Panc1 (cell line): ENCODE results near the gene MOB1B. TPM values are rescaled to one million over a fixed set of nuclear protein-coding genes. Genes with fewer than 3 reads are reported as not detected.

Experiments used
- ATAC-seq: fragments of 200-7000 bp; cut with Tn5 transposase; 2 replicates; pipeline ENCODE4 v1.9.1; 2020; ENCODE audit warnings: mild to moderate bottlenecking, moderate library complexity
- BruUV-seq: library from RNA; stranded (reverse); fragments of 400-500 nt; replicated peaks from 2 replicates; lab custom pipeline; 2021; lab: Mats Ljungman, UMichigan
- CTCF ChIA-PET: fragments of 300-600 bp; sonication (Branson Sonifier 250); formaldehyde crosslinking; loops from one replicate; lab custom pipeline; 2022; ENCODE audit warnings: antibody characterized with exemption; lab: Charles Lee
- POLR2A ChIA-PET: fragments of 300-600 bp; sonication (Branson Sonifier 250); formaldehyde crosslinking; loops from one replicate; lab custom pipeline; 2022; ENCODE audit warnings: antibody characterized with exemption; lab: Charles Lee
- DNase-seq: peaks from one replicate; pipeline ENCODE4 v3.0.0-alpha.2; 2010; ENCODE audit warnings: low read depth, low spot score
- H3K27ac ChIP-seq: 2 replicates; pipeline ENCODE4 v1.5.1; 2011; ENCODE audit warnings: mild to moderate bottlenecking, low read length, inconsistent platforms
- H3K27me3 ChIP-seq: fragments of 200-500 bp; sonication (Bioruptor generic); 2 replicates; pipeline ENCODE4 v1.6.0; 2014; ENCODE audit warnings: low read length, inconsistent platforms; ENCODE audit not compliant: control insufficient read depth, insufficient read depth
- H3K36me3 ChIP-seq: fragments of 200-500 bp; sonication (Bioruptor generic); 2 replicates; pipeline ENCODE4 v1.5.1; 2014; ENCODE audit warnings: inconsistent platforms, mild to moderate bottlenecking, low read length, moderate library complexity; ENCODE audit not compliant: control insufficient read depth, insufficient read depth
- H3K4me1 ChIP-seq: 2 replicates; pipeline ENCODE4 v1.5.1; 2011; ENCODE audit warnings: inconsistent platforms, mild to moderate bottlenecking, low read length, moderate library complexity; ENCODE audit not compliant: control insufficient read depth, insufficient read depth
- H3K4me3 ChIP-seq, 2 experiments: 2 replicates each; pipeline ENCODE4 v1.5.1; 2011 to 2012; ENCODE audit warnings: low read depth in 2 of 2, low read length in 2 of 2, mild to moderate bottlenecking in 2 of 2, inconsistent platforms in 1 of 2, moderate library complexity in 1 of 2
- H3K9me3 ChIP-seq: fragments of 200-500 bp; sonication (Bioruptor generic); 2 replicates; pipeline ENCODE4 v1.5.1; 2014; ENCODE audit warnings: low read depth, mild to moderate bottlenecking, inconsistent platforms, low read length, moderate library complexity; ENCODE audit not compliant: control insufficient read depth, insufficient read depth
- POLR2AphosphoS5 ChIP-seq: IDR thresholded peaks from 2 replicates; pipeline ENCODE4 v1.6.1; 2012; ENCODE audit warnings: mild to moderate bottlenecking, low read depth, low read length, moderate library complexity
- SIN3A ChIP-seq: IDR thresholded peaks from 2 replicates; pipeline ENCODE4 v1.6.1; 2012; ENCODE audit warnings: low read depth, mild to moderate bottlenecking, low read length, moderate library complexity, borderline replicate concordance; ENCODE audit not compliant: insufficient read depth
- TCF7L2 ChIP-seq: IDR thresholded peaks from 2 replicates; pipeline ENCODE4 v1.6.1; 2011; ENCODE audit warnings: mild to moderate bottlenecking, low read depth, low read length, inconsistent platforms
- in situ Hi-C: cut with HindIII; loops from 2 replicates; pipeline ENCODE4 v1.10.0; 2016; ENCODE audit warnings: low sequenced_read_pairs, low pct_unique_long_range_greater_than_20kb
- intact Hi-C: fragments of 100-400 bp; cut with micrococcal nuclease; formaldehyde crosslinking; loops from one replicate; pipeline ENCODE4 v1.10.0; 2022; ENCODE audit not compliant: unreplicated experiment
- total RNA-seq: library from RNA; stranded (reverse); gene quantifications from one replicate; pipeline ENCODE4 v1.2.1, GENCODE V29; 2021; ENCODE audit not compliant: unreplicated experiment
- TF ChIP-seq, protein P1 (sequence below), 2 experiments: IDR thresholded peaks; 2 replicates each; pipeline ENCODE4 v1.6.1; 2011 to 2012; ENCODE audit warnings: low read depth in 2 of 2, control low read depth in 1 of 2, low read length in 1 of 2, mild to moderate bottlenecking in 1 of 2, moderate library complexity in 1 of 2; ENCODE audit not compliant: insufficient read depth in 1 of 2
- TF ChIP-seq, protein P2 (sequence below): fragments of 450-650 bp; IDR thresholded peaks from 2 replicates; pipeline ENCODE4 v1.5.1; 2017; ENCODE audit warnings: mild to moderate bottlenecking

MOB1B gene
- total RNA-seq, 1 experiment from 2014 or later = 20.1 TPM

DNA sequence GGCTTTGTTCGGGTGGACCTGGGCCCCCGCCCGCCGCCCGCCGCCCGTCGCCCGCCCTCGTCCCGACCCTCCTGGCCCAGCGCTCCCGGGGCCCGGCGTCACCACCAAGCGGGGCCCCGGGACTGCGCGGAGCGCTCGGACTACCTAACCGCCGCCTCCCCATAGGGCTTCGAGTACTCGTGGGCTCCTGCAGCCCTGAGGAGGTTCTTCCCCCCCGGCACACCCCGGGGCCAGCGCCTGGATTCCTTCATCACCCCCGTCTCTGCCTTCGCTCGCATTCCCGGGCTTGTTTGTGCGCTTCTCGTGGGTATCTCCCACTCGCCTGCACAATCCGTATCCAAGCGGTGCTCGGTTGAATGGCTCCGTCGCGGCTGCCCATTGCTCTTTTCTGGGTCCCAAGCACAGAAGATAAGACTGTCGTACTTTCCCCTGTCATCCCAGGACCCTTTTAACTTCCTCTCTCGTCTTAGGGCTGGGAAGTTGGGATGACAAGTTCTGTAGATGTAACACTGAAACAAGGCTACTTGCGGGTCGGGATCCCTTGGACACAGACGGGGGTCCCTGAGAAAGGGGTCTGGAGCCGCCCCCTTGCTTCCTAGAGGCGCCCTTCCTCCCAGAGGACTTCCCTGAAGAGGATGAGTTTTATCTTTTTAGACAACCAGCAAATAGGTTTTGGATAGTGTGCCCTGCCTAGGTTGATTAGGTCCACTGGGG, 565 bp downstream of the MOB1B start:
- Histone ChIP-seq H3K36me3 (no peaks in the 10 kb centered on the region; the same call in none of the 2 replicates), H3K27ac (peak overlapping the region; percentile 81), H3K27me3 (no peaks in the 10 kb centered on the region), H3K4me3 (peak overlapping the region; percentile 70 to 85), H3K4me1 (no peaks in the 10 kb centered on the region), H3K9me3 (no peaks in the 10 kb centered on the region)
- intact Hi-C loops = no loop called here
- ChIA-PET CTCF (interaction anchor here (0.6 kb wide), 2 partner anchors 13 to 107 kb away, joined by 6 to 10 read pairs; no protein-coding TSS in a partner anchor), POLR2A (no interaction called here)
- TF ChIP-seq TCF7L2 (no peak), SIN3A (no peak), POLR2AphosphoS5 (no peak)
- TF ChIP-seq, protein P1, sequence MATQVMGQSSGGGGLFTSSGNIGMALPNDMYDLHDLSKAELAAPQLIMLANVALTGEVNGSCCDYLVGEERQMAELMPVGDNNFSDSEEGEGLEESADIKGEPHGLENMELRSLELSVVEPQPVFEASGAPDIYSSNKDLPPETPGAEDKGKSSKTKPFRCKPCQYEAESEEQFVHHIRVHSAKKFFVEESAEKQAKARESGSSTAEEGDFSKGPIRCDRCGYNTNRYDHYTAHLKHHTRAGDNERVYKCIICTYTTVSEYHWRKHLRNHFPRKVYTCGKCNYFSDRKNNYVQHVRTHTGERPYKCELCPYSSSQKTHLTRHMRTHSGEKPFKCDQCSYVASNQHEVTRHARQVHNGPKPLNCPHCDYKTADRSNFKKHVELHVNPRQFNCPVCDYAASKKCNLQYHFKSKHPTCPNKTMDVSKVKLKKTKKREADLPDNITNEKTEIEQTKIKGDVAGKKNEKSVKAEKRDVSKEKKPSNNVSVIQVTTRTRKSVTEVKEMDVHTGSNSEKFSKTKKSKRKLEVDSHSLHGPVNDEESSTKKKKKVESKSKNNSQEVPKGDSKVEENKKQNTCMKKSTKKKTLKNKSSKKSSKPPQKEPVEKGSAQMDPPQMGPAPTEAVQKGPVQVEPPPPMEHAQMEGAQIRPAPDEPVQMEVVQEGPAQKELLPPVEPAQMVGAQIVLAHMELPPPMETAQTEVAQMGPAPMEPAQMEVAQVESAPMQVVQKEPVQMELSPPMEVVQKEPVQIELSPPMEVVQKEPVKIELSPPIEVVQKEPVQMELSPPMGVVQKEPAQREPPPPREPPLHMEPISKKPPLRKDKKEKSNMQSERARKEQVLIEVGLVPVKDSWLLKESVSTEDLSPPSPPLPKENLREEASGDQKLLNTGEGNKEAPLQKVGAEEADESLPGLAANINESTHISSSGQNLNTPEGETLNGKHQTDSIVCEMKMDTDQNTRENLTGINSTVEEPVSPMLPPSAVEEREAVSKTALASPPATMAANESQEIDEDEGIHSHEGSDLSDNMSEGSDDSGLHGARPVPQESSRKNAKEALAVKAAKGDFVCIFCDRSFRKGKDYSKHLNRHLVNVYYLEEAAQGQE (IDR thresholded peaks at IDR 0.05; ENCODE audit: insufficient read depth in 1 of 2, low read depth in 2 of 2, low read length in 1 of 2) = no peak
- TF ChIP-seq, protein P2, sequence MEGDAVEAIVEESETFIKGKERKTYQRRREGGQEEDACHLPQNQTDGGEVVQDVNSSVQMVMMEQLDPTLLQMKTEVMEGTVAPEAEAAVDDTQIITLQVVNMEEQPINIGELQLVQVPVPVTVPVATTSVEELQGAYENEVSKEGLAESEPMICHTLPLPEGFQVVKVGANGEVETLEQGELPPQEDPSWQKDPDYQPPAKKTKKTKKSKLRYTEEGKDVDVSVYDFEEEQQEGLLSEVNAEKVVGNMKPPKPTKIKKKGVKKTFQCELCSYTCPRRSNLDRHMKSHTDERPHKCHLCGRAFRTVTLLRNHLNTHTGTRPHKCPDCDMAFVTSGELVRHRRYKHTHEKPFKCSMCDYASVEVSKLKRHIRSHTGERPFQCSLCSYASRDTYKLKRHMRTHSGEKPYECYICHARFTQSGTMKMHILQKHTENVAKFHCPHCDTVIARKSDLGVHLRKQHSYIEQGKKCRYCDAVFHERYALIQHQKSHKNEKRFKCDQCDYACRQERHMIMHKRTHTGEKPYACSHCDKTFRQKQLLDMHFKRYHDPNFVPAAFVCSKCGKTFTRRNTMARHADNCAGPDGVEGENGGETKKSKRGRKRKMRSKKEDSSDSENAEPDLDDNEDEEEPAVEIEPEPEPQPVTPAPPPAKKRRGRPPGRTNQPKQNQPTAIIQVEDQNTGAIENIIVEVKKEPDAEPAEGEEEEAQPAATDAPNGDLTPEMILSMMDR = no peak
- in situ Hi-C loops = no loop called here
- ATAC-seq (peak; percentile 74), DNase-seq (no peak)
- no TSS peak for BruUV-seq

DNA sequence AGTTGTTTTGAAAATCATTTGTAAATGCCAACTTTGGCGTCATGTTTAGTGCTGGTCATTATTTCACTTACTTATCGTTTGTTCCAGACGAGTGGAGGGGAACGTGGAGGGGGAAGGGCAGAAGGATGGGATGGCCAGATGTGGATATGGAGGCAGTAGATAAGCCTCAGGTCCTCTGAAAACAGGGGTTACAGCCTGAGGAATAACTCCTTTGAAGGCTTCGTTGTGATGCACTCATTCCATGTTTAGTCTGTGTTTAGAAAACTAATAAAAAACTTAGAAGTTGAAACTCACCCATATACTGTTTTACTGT, 1.1 kb downstream of the MOB1B start:
- no peaks in the 10 kb centered on the region; the same call in none of the 2 replicates for H3K36me3 ChIP-seq
- DNase-seq (no peak), ATAC-seq (no peak)
- H3K27ac ChIP-seq = peak overlapping the region; percentile 81
- ChIA-PET CTCF (no interaction called here), POLR2A (no interaction called here)
- TF ChIP-seq POLR2AphosphoS5 (no peak), TCF7L2 (no peak), SIN3A (no peak)
- TF ChIP-seq, protein P1 (IDR thresholded peaks at IDR 0.05; ENCODE audit: insufficient read depth in 1 of 2, low read depth in 2 of 2, low read length in 1 of 2) = no peak
- TF ChIP-seq, protein P2 = no peak
- H3K9me3 ChIP-seq = no peaks in the 10 kb centered on the region
- H3K4me1 ChIP-seq = no peaks in the 10 kb centered on the region
- peak overlapping the region; percentile 70 to 85 for H3K4me3 ChIP-seq
- in situ Hi-C loops = no loop called here
- no peaks in the 10 kb centered on the region for H3K27me3 ChIP-seq
- TSS peak; percentile 91 for BruUV-seq
- intact Hi-C loops = no loop called here
